Measurements from ENCODE around the gene SNAP23. TPM values are rescaled to one million over a fixed set of nuclear protein-coding genes. Genes with fewer than 3 reads are reported as not detected.

The SNAP23 gene
- total RNA-seq, 1 donor from 2014 or later, result 54.8 TPM

GRCh38 chr15:42453826-42454225 lies 41.6 kb upstream of the SNAP23 start:
- DNase-seq (ENCODE audit: low read depth, low spot score), result no peak
- TF ChIP-seq CTCF (conservative IDR thresholded peaks at IDR 0.05), result no peak
- H3K27ac Mint-ChIP-seq (ENCODE audit: unreplicated experiment), result no peak overlapping the region
- H3K36me3 Mint-ChIP-seq (ENCODE audit: low read depth), result peaks cover 21% of the 10 kb centered on the region
- H3K27me3 Mint-ChIP-seq (ENCODE audit: low read depth), result no peaks in the 10 kb centered on the region
- no peaks in the 10 kb centered on the region for H3K9me3 Mint-ChIP-seq
- H3K4me3 Mint-ChIP-seq, result no peak overlapping the region
- peaks cover 16% of the 10 kb centered on the region for H3K4me1 Mint-ChIP-seq

- peaks cover 5% of the 10 kb centered on the region for H3K36me3 Mint-ChIP-seq (ENCODE audit: low read depth)
- no peak for DNase-seq (ENCODE audit: low read depth, low spot score)
- no peak overlapping the region for H3K27ac Mint-ChIP-seq (ENCODE audit: unreplicated experiment)
- H3K27me3 Mint-ChIP-seq (ENCODE audit: low read depth), result no peaks in the 10 kb centered on the region
- peaks cover 24% of the 10 kb centered on the region for H3K4me1 Mint-ChIP-seq
- no peak for TF ChIP-seq CTCF (conservative IDR thresholded peaks at IDR 0.05)
- H3K4me3 Mint-ChIP-seq, result no peak overlapping the region
- no peaks in the 10 kb centered on the region for H3K9me3 Mint-ChIP-seq
Measured at GRCh38 chr15:42456531-42456930, 38.9 kb upstream of the SNAP23 start.

- no peak overlapping the region for H3K4me3 Mint-ChIP-seq
- H3K9me3 Mint-ChIP-seq, result no peaks in the 10 kb centered on the region
- H3K27me3 Mint-ChIP-seq (ENCODE audit: low read depth), result no peaks in the 10 kb centered on the region
- H3K4me1 Mint-ChIP-seq, result peaks cover 25% of the 10 kb centered on the region
- no peak for TF ChIP-seq CTCF (conservative IDR thresholded peaks at IDR 0.05)
- peaks cover 2% of the 10 kb centered on the region for H3K36me3 Mint-ChIP-seq (ENCODE audit: low read depth)
- H3K27ac Mint-ChIP-seq (ENCODE audit: unreplicated experiment), result peak overlapping the region; percentile 4
- DNase-seq (ENCODE audit: low read depth, low spot score), result no peak
Measured at GRCh38 chr15:42456971-42457370, 38.5 kb upstream of the SNAP23 start.

GRCh38 chr15:42457445-42458442 lies 37.7 kb upstream of the SNAP23 start:
- TF ChIP-seq CTCF (conservative IDR thresholded peaks at IDR 0.05), result no peak
- DNase-seq (ENCODE audit: low read depth, low spot score), result peak; percentile 6
- H3K4me1 Mint-ChIP-seq, result peaks cover 25% of the 10 kb centered on the region
- H3K9me3 Mint-ChIP-seq, result no peaks in the 10 kb centered on the region
- peaks cover 2% of the 10 kb centered on the region for H3K36me3 Mint-ChIP-seq (ENCODE audit: low read depth)
- peak overlapping the region; percentile 1 for H3K4me3 Mint-ChIP-seq
- H3K27me3 Mint-ChIP-seq (ENCODE audit: low read depth), result no peaks in the 10 kb centered on the region
- peak overlapping the region; percentile 38 for H3K27ac Mint-ChIP-seq (ENCODE audit: unreplicated experiment)

GRCh38 chr15:42461261-42461660 lies 34.2 kb upstream of the SNAP23 start:
- Mint-ChIP-seq H3K27ac (ENCODE audit: unreplicated experiment) (peak overlapping the region; percentile 4), H3K27me3 (ENCODE audit: low read depth) (no peaks in the 10 kb centered on the region), H3K36me3 (ENCODE audit: low read depth) (peaks cover 5% of the 10 kb centered on the region), H3K4me1 (peaks cover 25% of the 10 kb centered on the region), H3K9me3 (no peaks in the 10 kb centered on the region), H3K4me3 (no peak overlapping the region)
- no peak for DNase-seq (ENCODE audit: low read depth, low spot score)
- no peak for TF ChIP-seq CTCF (conservative IDR thresholded peaks at IDR 0.05)
